HG02798 (cell line): Measurements from ENCODE around the gene TPRA1.
"Not testable (repeated sequence)": the region's sequence is repeated elsewhere in the genome, so short reads cannot be mapped to it uniquely, and the experiment has no call there.

ENCODE experiments used
- ATAC-seq: cut with Tn5 transposase; IDR thresholded peaks from one replicate; pipeline ENCODE4 v1.9.1; 2021; ENCODE audit warnings: mild to moderate bottlenecking; ENCODE audit not compliant: unreplicated experiment, poor library complexity

The TPRA1 gene

GRCh38 chr3:127543441-127543840 lies 47.1 kb downstream of the TPRA1 start:
- ATAC-seq: no peak

- ATAC-seq: no peak
These were observed 48.0 kb downstream of the TPRA1 start for GRCh38 chr3:127542441-127542952.

GRCh38 chr3:127541320-127541719 lies 49.2 kb downstream of the TPRA1 start:
- ATAC-seq: no peak

GRCh38 chr3:127539366-127540060 lies 51.0 kb downstream of the TPRA1 start:
- ATAC-seq: no peak

GRCh38 chr3:127538569-127538968 lies 52.0 kb downstream of the TPRA1 start:
- ATAC-seq: no peak

- no peak for ATAC-seq
These were observed 53.4 kb downstream of the TPRA1 start for GRCh38 chr3:127536830-127537812.

GRCh38 chr3:127535901-127536829 lies 54.4 kb downstream of the TPRA1 start:
- ATAC-seq: no peak

- ATAC-seq: no peak
These were observed 55.3 kb downstream of the TPRA1 start for GRCh38 chr3:127535106-127535785.

GRCh38 chr3:127534564-127534963 lies 56.0 kb downstream of the TPRA1 start:
- no peak for ATAC-seq

GRCh38 chr3:127534161-127534451 lies 56.4 kb downstream of the TPRA1 start:
- ATAC-seq: no peak

- no peak for ATAC-seq
These were observed 57.9 kb downstream of the TPRA1 start for GRCh38 chr3:127532561-127533203.

GRCh38 chr3:127531821-127532220 lies 58.7 kb downstream of the TPRA1 start:
- no peak for ATAC-seq

- not testable (repeated sequence) for ATAC-seq
These were observed 59.7 kb downstream of the TPRA1 start for GRCh38 chr3:127530863-127531262.

- no peak for ATAC-seq
These were observed 61.0 kb downstream of the TPRA1 start for GRCh38 chr3:127529346-127530188.

GRCh38 chr3:127525373-127525772 lies 65.2 kb downstream of the TPRA1 start:
- ATAC-seq: no peak

- no peak for ATAC-seq
These were observed 66.1 kb downstream of the TPRA1 start for GRCh38 chr3:127524296-127524896.
